C4-2B (cell line): ENCODE data around the gene USP32.

Experiments
- CTCF ChIP-seq: fragments of 450-650 bp; conservative IDR thresholded peaks from 2 replicates; pipeline ENCODE4 v1.5.1; 2017; ENCODE audit warnings: mild to moderate bottlenecking
- ZFX ChIP-seq: fragments of 450-650 bp; IDR thresholded peaks from 2 replicates; pipeline ENCODE4 v1.6.1; 2017

GRCh38 chr17:60158751-60159478 lies 233.0 kb downstream of the USP32 start:
- TF ChIP-seq CTCF (no peak), ZFX (no peak)
